Activated T-cell treated with anti-CD3 and anti-CD28 coated beads, Interleukin-2, amount 50 U/mL, for 24 hours (primary cell): Measurements from ENCODE around the gene RIC1.
A peak's percentile ranks its signal among the peaks of the same experiment; 100 is the strongest.

Experiments used
- DNase-seq: peaks from one replicate; pipeline ENCODE4 v3.0.0-alpha.2; 2020
- H3K27ac Mint-ChIP-seq: 2 replicates; pipeline ENCODE4 v1.8.0; 2020; ENCODE audit warnings: mild to moderate bottlenecking, mixed read lengths
- H3K27me3 Mint-ChIP-seq: 2 replicates; pipeline ENCODE4 v1.8.0; 2020; ENCODE audit warnings: mixed read lengths
- H3K36me3 Mint-ChIP-seq: 2 replicates; pipeline ENCODE4 v1.8.0; 2020; ENCODE audit warnings: low read depth, mixed read lengths
- H3K4me1 Mint-ChIP-seq: 2 replicates; pipeline ENCODE4 v1.8.0; 2020; ENCODE audit warnings: low read depth, mixed read lengths
- H3K4me3 Mint-ChIP-seq: 2 replicates; pipeline ENCODE4 v1.8.0; 2020; ENCODE audit warnings: mild to moderate bottlenecking, moderate library complexity, mixed read lengths
- H3K9me3 Mint-ChIP-seq: 2 replicates; pipeline ENCODE4 v1.8.0; 2020; ENCODE audit warnings: mixed read lengths

RIC1 gene

DNA sequence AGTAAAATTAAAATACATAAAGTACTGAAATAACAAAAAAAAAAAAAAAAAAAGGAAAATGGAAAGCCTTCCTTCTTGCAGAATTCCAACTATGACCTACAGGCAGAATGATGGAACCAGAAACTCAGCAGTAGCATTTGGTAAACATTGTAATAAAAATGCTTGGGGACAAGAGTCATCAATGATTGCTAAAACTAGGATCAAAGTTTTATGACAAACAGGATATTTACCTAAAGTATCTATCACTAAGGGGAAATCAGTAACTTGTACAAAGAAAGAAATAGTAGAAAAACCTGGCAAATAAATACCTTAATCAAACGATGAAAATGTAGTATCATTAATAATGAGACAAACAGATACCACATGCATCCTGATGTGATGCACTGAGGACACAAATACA lies 186.6 kb downstream of the RIC1 start:
- no peak overlapping the region for H3K27ac Mint-ChIP-seq
- no peaks in the 10 kb centered on the region for H3K27me3 Mint-ChIP-seq
- H3K36me3 Mint-ChIP-seq = peaks cover 57% of the 10 kb centered on the region
- no peak for DNase-seq
- H3K9me3 Mint-ChIP-seq = no peaks in the 10 kb centered on the region
- no peak overlapping the region for H3K4me3 Mint-ChIP-seq
- peaks cover 2% of the 10 kb centered on the region for H3K4me1 Mint-ChIP-seq

DNA sequence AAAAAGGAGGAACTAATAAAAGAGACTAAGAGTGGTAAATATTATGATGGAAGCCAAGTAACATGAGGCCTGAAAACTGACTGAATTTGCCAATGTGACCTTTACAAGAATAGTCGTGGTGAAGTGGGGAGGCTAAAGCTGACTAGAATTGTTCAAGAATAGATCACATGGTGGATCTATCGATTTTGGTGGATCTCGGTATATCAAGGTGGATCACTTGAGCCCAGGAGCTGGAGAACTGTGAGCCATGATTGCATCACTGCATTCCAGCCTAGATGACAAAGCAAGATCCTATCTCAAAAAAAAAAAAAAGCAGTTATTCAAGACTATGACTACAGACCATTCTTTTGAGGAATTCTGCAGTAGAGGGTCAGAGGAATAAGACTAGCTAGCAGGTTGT lies 189.0 kb downstream of the RIC1 start:
- Mint-ChIP-seq H3K4me1 (peaks cover 6% of the 10 kb centered on the region), H3K4me3 (no peak overlapping the region), H3K27me3 (no peaks in the 10 kb centered on the region), H3K9me3 (no peaks in the 10 kb centered on the region), H3K27ac (no peak overlapping the region), H3K36me3 (peaks cover 54% of the 10 kb centered on the region)
- no peak for DNase-seq

DNA sequence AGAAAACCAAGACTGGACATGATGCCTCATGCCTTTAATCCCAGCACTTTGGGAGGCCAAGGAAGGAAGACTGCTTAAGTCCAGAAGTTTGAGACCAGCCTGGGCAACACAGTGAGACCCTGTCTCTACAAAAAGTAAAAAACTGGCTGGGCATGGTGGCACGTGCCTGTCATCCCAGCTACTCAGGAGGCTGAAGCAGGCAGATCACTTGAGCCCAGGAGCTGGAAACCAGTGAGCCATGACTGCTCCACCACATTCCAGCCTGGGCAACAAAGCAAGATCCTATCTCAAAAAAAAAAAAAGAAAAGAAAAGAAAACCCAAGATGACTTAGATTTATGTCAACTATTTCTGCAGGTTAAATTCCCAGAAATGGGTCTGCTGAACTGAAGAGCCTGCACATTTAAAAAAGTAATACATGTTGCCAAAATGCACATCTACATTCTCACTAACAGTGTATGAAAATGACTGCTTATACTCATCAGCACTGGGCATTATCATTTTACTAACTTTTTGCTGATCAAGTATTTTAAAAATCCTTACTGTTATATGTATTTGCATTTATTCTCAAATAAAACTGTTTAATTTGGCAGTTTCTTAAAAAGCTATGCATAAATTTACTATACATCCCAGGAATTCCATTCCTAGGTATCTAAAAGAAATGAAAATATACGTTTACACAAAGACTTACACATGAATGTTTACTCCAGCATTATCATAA lies 189.7 kb downstream of the RIC1 start:
- H3K36me3 Mint-ChIP-seq = peaks cover 58% of the 10 kb centered on the region
- DNase-seq = no peak
- no peak overlapping the region for H3K4me3 Mint-ChIP-seq
- H3K9me3 Mint-ChIP-seq = no peaks in the 10 kb centered on the region
- H3K27me3 Mint-ChIP-seq = no peaks in the 10 kb centered on the region
- no peak overlapping the region for H3K27ac Mint-ChIP-seq
- H3K4me1 Mint-ChIP-seq = peaks cover 6% of the 10 kb centered on the region

DNA sequence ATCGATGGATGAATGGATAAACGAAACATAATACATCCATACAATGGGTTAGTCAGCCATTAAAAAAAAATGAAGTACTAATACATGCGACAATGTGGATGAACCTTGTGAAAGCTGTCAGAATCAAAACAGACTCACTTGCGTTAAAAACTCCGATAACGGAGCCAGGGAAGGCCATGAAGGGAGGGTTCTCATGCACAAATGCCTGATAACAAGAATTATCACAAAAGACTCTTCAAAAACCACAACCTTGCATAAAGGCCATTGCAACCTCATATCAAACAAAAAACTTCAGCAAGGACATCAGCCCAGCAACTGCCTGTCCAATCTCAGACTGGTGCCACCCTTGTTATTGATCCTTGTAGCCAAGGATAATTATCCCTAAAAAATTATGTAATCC lies 190.3 kb downstream of the RIC1 start:
- Mint-ChIP-seq H3K4me1 (peaks cover 6% of the 10 kb centered on the region), H3K4me3 (no peak overlapping the region), H3K36me3 (peaks cover 60% of the 10 kb centered on the region), H3K9me3 (no peaks in the 10 kb centered on the region), H3K27ac (no peak overlapping the region), H3K27me3 (no peaks in the 10 kb centered on the region)
- DNase-seq = no peak

DNA sequence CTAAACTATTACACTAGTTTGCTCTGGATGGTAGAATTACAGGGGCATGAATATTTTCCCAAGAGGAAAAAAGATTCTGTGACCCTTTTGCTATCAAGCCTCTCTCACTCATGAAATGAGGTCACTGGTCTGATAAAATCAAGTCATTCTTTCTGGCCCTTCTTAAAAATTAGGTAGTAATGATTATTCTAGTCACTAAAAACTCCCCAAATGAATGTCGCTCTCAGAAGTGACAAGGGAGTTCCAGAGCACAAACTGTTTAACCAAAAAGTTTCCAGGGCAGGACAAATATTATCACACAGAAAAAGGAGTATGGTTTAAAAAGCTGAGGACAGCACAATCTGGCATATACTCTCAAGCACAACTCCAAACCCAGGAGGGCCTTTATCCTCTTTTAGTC lies 191.5 kb downstream of the RIC1 start:
- no peak overlapping the region for H3K4me3 Mint-ChIP-seq
- H3K27me3 Mint-ChIP-seq = no peaks in the 10 kb centered on the region
- no peak for DNase-seq
- H3K9me3 Mint-ChIP-seq = no peaks in the 10 kb centered on the region
- peak overlapping the region; percentile 17 for H3K27ac Mint-ChIP-seq
- peaks cover 11% of the 10 kb centered on the region for H3K4me1 Mint-ChIP-seq
- peaks cover 71% of the 10 kb centered on the region for H3K36me3 Mint-ChIP-seq

DNA sequence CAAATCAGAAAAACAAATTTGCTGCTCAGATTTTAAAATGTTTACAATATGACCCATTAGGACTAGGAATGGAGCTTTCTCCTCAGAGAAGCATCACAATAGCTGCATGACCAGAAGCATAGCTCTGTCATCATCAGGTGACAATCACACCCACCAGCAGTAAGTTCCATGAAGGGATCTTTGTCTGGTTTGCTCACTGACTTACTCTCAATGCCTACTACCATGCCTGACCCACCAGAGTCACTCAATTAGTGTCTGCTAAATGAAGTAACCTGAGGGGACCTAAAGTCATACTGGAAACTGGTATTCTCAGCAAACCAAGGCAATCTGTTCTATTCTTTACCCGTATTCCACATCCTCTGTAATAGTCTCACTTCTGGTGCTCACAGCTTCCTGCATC lies 196.3 kb downstream of the RIC1 start:
- peaks cover 77% of the 10 kb centered on the region for H3K36me3 Mint-ChIP-seq
- H3K4me3 Mint-ChIP-seq = no peak overlapping the region
- no peak for DNase-seq
- H3K9me3 Mint-ChIP-seq = no peaks in the 10 kb centered on the region
- H3K27me3 Mint-ChIP-seq = no peaks in the 10 kb centered on the region
- H3K27ac Mint-ChIP-seq = no peak overlapping the region
- H3K4me1 Mint-ChIP-seq = peaks cover 32% of the 10 kb centered on the region
